PC-9 (cell line): ENCODE measurements around the gene SIAE.
"Not testable (repeated sequence)": the region's sequence is repeated elsewhere in the genome, so short reads cannot be mapped to it uniquely, and the experiment has no call there.

Experiments used
- EZH2 ChIP-seq: fragments of 200-600 bp; sonication (generic); IDR thresholded peaks from 2 replicates; pipeline ENCODE4 v1.8.0; 2017; ENCODE audit warnings: antibody characterized with exemption, low read depth
- TF ChIP-seq, protein P1 (sequence below): fragments of 200-600 bp; sonication (generic); conservative IDR thresholded peaks from 2 replicates; pipeline ENCODE4 v1.6.1; 2017; ENCODE audit warnings: mixed run types, antibody characterized with exemption, mild to moderate bottlenecking, moderate library complexity

DNA sequence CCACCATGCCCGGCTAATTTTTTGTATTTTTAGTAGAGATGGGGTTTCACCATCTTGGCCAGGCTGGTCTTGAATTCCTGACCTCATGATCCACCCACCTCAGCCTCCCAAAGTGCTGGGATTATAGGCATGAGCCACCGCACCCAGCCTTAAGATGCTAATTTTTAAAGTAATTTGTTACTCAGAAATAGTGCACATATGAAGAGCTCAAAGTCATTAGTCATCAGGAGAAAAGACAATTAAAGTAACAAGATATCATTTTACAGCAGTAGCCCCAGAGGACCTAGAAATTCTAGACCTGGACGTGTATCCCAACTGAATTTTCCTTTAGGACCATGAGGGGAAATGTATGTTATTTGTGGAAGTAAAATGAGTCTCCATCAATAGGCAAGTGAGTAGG, 70.8 kb downstream of the SIAE start:
- TF ChIP-seq, protein P1, sequence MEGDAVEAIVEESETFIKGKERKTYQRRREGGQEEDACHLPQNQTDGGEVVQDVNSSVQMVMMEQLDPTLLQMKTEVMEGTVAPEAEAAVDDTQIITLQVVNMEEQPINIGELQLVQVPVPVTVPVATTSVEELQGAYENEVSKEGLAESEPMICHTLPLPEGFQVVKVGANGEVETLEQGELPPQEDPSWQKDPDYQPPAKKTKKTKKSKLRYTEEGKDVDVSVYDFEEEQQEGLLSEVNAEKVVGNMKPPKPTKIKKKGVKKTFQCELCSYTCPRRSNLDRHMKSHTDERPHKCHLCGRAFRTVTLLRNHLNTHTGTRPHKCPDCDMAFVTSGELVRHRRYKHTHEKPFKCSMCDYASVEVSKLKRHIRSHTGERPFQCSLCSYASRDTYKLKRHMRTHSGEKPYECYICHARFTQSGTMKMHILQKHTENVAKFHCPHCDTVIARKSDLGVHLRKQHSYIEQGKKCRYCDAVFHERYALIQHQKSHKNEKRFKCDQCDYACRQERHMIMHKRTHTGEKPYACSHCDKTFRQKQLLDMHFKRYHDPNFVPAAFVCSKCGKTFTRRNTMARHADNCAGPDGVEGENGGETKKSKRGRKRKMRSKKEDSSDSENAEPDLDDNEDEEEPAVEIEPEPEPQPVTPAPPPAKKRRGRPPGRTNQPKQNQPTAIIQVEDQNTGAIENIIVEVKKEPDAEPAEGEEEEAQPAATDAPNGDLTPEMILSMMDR, result not testable (repeated sequence)
- TF ChIP-seq EZH2, result not testable (repeated sequence)
